HL-60 (cell line): Measurements from ENCODE around the gene MACROD1.
A peak's percentile ranks its signal among the peaks of the same experiment; 100 is the strongest.

Experiments used
- DNase-seq, 2 experiments: peaks; one replicate each; pipeline ENCODE4 v3.0.0-alpha.2; 2010 to 2020; ENCODE audit warnings: low read depth in 1 of 2, low spot score in 1 of 2
- H3K27ac ChIP-seq: fragments of 250-450 bp; sonication (Bioruptor Pico); replicated peaks from 2 replicates; pipeline ENCODE4 v1.5.1; 2020; ENCODE audit warnings: mild to moderate bottlenecking, moderate library complexity
- H3K27me3 ChIP-seq: fragments of 250-450 bp; sonication (Bioruptor Pico); 2 replicates; pipeline ENCODE4 v1.5.1; 2021; ENCODE audit warnings: mild to moderate bottlenecking, moderate library complexity; ENCODE audit not compliant: insufficient read depth, poor library complexity, severe bottlenecking
- H3K4me3 ChIP-seq: replicated peaks from 2 replicates; pipeline ENCODE4 v1.5.1; 2011; ENCODE audit warnings: mild to moderate bottlenecking, control low read depth, low read length; ENCODE audit not compliant: insufficient read depth
- CTCF ChIP-seq: IDR thresholded peaks from one replicate; pipeline ENCODE4 v1.5.1; 2011; ENCODE audit warnings: low read length, control low read depth, inconsistent platforms; ENCODE audit not compliant: insufficient read depth
- GABPA ChIP-seq: IDR thresholded peaks from 2 replicates; pipeline ENCODE4 v1.6.1; 2012; ENCODE audit warnings: low read depth
- POLR2AphosphoS5 ChIP-seq: IDR thresholded peaks from 2 replicates; pipeline ENCODE4 v1.6.1; 2012; ENCODE audit warnings: low read depth
- REST ChIP-seq: IDR thresholded peaks from 2 replicates; pipeline ENCODE4 v1.6.1; 2012; ENCODE audit warnings: low read depth; ENCODE audit not compliant: insufficient replicate concordance
- SPI1 ChIP-seq: IDR thresholded peaks from 2 replicates; pipeline ENCODE4 v1.6.1; 2012; ENCODE audit warnings: low read depth, mild to moderate bottlenecking, borderline replicate concordance

The MACROD1 gene

GRCh38 chr11:64152841-64153691, 12.8 kb downstream of the MACROD1 start:
- Histone ChIP-seq H3K27ac (no peak overlapping the region), H3K4me3 (no peak overlapping the region), H3K27me3 (no peaks in the 10 kb centered on the region)
- DNase-seq: peak; percentile 47 to 51
- no peak for TF ChIP-seq REST
- peak; percentile 90 for TF ChIP-seq CTCF
- TF ChIP-seq GABPA: no peak
- TF ChIP-seq SPI1: no peak
- TF ChIP-seq POLR2AphosphoS5: no peak

GRCh38 chr11:64151337-64151736, 14.6 kb downstream of the MACROD1 start:
- Histone ChIP-seq H3K4me3 (no peak overlapping the region), H3K27me3 (no peaks in the 10 kb centered on the region)
- TF ChIP-seq REST: no peak
- no peak for TF ChIP-seq CTCF
- no peak for TF ChIP-seq POLR2AphosphoS5
- TF ChIP-seq GABPA: no peak
- TF ChIP-seq SPI1: no peak

GRCh38 chr11:64150481-64151239, 15.3 kb downstream of the MACROD1 start:
- TF ChIP-seq CTCF: no peak
- Histone ChIP-seq H3K27me3 (no peaks in the 10 kb centered on the region), H3K27ac (no peak overlapping the region), H3K4me3 (no peak overlapping the region)
- no peak for DNase-seq

More at GRCh38 chr11:64151337-64151736, 14.6 kb downstream of the MACROD1 start:
- no peak overlapping the region for H3K27ac ChIP-seq
- no peak for DNase-seq
